Activated effector memory CD4-positive, alpha-beta T cell treated with anti-CD3 and anti-CD28 coated beads, Interleukin-2, amount 50 U/mL, for 16 hours (primary cell): ENCODE results near the gene DNAJC19.

Experiments
- DNase-seq: peaks from one replicate; pipeline ENCODE4 v3.0.0-alpha.2; 2020

The DNAJC19 gene

DNA sequence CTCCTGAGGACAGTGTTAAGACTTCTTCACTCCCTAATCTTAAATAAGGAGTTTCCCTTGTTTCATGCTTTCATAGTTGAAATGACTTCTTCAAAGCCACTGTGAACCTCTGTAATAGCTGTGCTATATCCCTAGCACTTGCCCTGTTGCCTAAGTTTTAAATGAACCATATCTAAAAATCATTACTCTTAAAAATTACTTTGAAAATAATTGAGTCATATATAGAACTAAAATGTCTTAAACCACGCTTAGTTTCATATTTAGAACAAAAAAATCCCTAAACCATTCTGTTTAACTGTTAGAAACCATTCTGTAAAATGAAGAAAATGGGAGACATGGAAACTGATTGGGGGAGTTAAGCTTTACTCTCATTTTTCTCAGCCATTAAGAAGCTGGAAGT lies 29.8 kb downstream of the DNAJC19 start:
- no peak for DNase-seq

DNA sequence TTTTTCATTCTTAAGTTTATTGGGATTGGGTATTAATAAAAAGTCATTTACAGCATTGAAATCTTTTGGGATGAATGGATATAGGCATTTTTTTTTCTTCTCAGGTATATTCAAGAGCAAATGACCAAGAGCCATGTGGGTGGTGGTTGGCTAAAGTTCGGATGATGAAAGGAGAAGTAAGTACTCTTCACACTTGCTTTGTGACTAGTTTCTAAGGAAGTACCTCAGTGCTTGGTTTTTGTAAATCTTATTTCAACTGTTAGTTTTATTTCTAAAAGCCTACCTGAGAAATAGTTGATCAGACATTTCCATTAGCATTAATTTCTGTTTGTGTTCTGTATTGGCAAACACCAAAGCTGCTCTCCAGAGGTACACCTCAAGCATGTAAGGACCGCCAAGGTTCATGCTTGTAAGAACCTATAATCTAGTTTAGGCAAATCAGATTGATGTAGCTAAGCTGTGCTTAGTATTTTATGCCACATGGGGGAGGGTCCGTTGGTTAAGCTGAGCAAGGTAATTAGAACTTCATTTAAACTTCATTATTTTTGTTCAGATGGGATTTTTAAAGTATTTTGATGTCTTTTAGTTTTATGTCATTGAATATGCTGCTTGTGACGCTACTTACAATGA lies 41.7 kb downstream of the DNAJC19 start:
- DNase-seq = no peak

- DNase-seq = no peak
Observed at GRCh38 chr3:180940826-180941225, 48.7 kb downstream of the DNAJC19 start.

- DNase-seq = no peak
Observed at GRCh38 chr3:180934638-180935037, 54.9 kb downstream of the DNAJC19 start.
